Stomach (tissue), 4 donors: ENCODE results near the gene TAS1R3.

ENCODE experiments used
- EP300 ChIP-seq: sonication (generic); formaldehyde crosslinking; IDR thresholded peaks from one replicate; pipeline ENCODE4 v1.6.1; 2017; ENCODE audit warnings: antibody characterized with exemption
- POLR2A ChIP-seq, 4 donors: fragments of 450-650 bp; IDR thresholded peaks; one replicate each; pipeline ENCODE4 v1.6.1; 2016; ENCODE audit warnings: antibody characterized with exemption in 4 of 4, control low read depth in 2 of 4, mild to moderate bottlenecking in 1 of 4, moderate library complexity in 1 of 4
- POLR2AphosphoS5 ChIP-seq, 3 donors: sonication (generic); formaldehyde crosslinking; IDR thresholded peaks; one replicate each; pipeline ENCODE4 v1.6.1; 2016; ENCODE audit warnings: antibody characterized with exemption in 3 of 3
- TF ChIP-seq, protein P1 (sequence below), 7 experiments: fragments of 450-650 bp in 4 of 7; fragments of 200-600 bp in 3 of 7; sonication (generic) in 3 of 7; IDR thresholded peaks; one replicate each; pipeline ENCODE4 v1.5.1; 2016 to 2019; ENCODE audit warnings: antibody characterized with exemption in 7 of 7, control low read depth in 2 of 7, mild to moderate bottlenecking in 1 of 7

DNA sequence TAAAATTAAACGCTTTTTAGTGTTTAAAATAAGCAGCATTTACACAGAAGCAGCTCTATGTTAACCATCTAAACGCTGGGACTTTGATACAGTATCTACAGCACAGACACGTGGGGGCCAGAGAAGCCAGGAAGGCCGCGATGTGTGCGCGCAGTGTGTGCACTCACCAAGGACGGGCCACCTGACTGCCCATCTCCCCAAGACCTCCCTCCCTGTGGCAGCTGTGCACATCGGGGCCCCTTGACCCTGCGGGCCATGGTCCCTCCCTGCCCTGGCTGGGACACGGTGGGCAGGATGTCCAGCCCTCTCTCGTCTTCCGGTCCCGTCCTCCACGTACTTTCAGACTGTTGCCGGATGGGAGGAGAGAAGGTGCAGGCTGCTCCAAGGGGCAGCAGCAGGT is 4.2 kb downstream of the TAS1R3 start:
- TF ChIP-seq, protein P1, sequence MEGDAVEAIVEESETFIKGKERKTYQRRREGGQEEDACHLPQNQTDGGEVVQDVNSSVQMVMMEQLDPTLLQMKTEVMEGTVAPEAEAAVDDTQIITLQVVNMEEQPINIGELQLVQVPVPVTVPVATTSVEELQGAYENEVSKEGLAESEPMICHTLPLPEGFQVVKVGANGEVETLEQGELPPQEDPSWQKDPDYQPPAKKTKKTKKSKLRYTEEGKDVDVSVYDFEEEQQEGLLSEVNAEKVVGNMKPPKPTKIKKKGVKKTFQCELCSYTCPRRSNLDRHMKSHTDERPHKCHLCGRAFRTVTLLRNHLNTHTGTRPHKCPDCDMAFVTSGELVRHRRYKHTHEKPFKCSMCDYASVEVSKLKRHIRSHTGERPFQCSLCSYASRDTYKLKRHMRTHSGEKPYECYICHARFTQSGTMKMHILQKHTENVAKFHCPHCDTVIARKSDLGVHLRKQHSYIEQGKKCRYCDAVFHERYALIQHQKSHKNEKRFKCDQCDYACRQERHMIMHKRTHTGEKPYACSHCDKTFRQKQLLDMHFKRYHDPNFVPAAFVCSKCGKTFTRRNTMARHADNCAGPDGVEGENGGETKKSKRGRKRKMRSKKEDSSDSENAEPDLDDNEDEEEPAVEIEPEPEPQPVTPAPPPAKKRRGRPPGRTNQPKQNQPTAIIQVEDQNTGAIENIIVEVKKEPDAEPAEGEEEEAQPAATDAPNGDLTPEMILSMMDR (IDR thresholded peaks at IDR 0.05): no peak
- no peak for TF ChIP-seq POLR2A (IDR thresholded peaks at IDR 0.05)
- TF ChIP-seq POLR2AphosphoS5 (IDR thresholded peaks at IDR 0.05): no peak
- TF ChIP-seq EP300: no peak
